HEK293 (cell line): ENCODE data around the gene LBHD1.

Source experiments
- CTCF ChIA-PET: fragments of 350-600 bp; formaldehyde crosslinking; extraction: SDS; loops from one replicate; lab custom pipeline; 2021; ENCODE audit warnings: antibody characterized with exemption; lab: Yijun Ruan, JAX
- POLR2A ChIA-PET: fragments of 300-600 bp; formaldehyde crosslinking; extraction: SDS; loops from one replicate; lab custom pipeline; 2020; ENCODE audit warnings: antibody characterized with exemption, inconsistent platforms; lab: Yijun Ruan, JAX
- H3K27ac ChIP-seq: fragments of 200-500 bp; sonication (Bioruptor generic); 2 replicates; pipeline ENCODE4 v1.5.1; 2014; ENCODE audit warnings: low read depth, low read length, control low read depth, inconsistent platforms; ENCODE audit errors: extremely low read depth
- H3K36me3 ChIP-seq, 2 experiments: fragments of 200-500 bp in 1 of 2; sonication (Bioruptor generic) in 1 of 2; 1 replicate in 1 of 2; 2 replicates in 1 of 2; pipeline ENCODE4 v1.5.1; 2014 to 2017; ENCODE audit warnings: inconsistent platforms in 2 of 2, low read length in 2 of 2; ENCODE audit not compliant: control insufficient read depth in 2 of 2, insufficient read depth in 1 of 2
- H3K4me1 ChIP-seq: fragments of 200-500 bp; sonication (Bioruptor generic); 2 replicates; pipeline ENCODE4 v1.5.1; 2014; ENCODE audit warnings: mild to moderate bottlenecking, low read length, inconsistent platforms; ENCODE audit not compliant: control insufficient read depth, insufficient read depth
- H3K4me3 ChIP-seq: 2 replicates; pipeline ENCODE4 v1.5.1; 2011; ENCODE audit warnings: low read depth, mild to moderate bottlenecking, control low read depth, low read length, moderate library complexity
- H3K9me3 ChIP-seq: fragments of 200-500 bp; sonication (Bioruptor generic); 2 replicates; pipeline ENCODE4 v1.5.1; 2014; ENCODE audit warnings: low read depth, low read length, inconsistent platforms; ENCODE audit not compliant: control insufficient read depth, insufficient read depth
- FEZF1 ChIP-seq: fragments of 450-650 bp; formaldehyde crosslinking; IDR thresholded peaks from 2 replicates; pipeline ENCODE4 v1.5.1; 2016; ENCODE audit warnings: missing biosample characterization, missing genetic modification characterization
- HOXA7 ChIP-seq: sonication (generic); formaldehyde crosslinking; IDR thresholded peaks from 2 replicates; pipeline ENCODE4 v1.8.1; 2022; ENCODE audit warnings: missing genetic modification reagents, borderline replicate concordance
- HOXC10 ChIP-seq: sonication (generic); formaldehyde crosslinking; IDR thresholded peaks from 2 replicates; pipeline ENCODE4 v1.8.1; 2023; ENCODE audit warnings: mild to moderate bottlenecking, missing genetic modification reagents
- KLF7 ChIP-seq: fragments of 450-650 bp; formaldehyde crosslinking; IDR thresholded peaks from 2 replicates; pipeline ENCODE4 v1.5.1; 2016; ENCODE audit warnings: missing biosample characterization, missing genetic modification characterization, borderline replicate concordance
- PATZ1 ChIP-seq: fragments of 450-650 bp; formaldehyde crosslinking; IDR thresholded peaks from 2 replicates; pipeline ENCODE4 v1.5.1; 2016; ENCODE audit warnings: missing biosample characterization, missing genetic modification characterization
- PRDM1 ChIP-seq: fragments of 450-650 bp; formaldehyde crosslinking; IDR thresholded peaks from 2 replicates; pipeline ENCODE4; 2016; ENCODE audit warnings: missing biosample characterization, missing genetic modification characterization
- WT1 ChIP-seq: fragments of 450-650 bp; formaldehyde crosslinking; IDR thresholded peaks from 2 replicates; pipeline ENCODE4 v1.5.1; 2016; ENCODE audit warnings: missing biosample characterization, missing genetic modification characterization
- ZBTB17 ChIP-seq: fragments of 450-650 bp; formaldehyde crosslinking; IDR thresholded peaks from 2 replicates; pipeline ENCODE4 v1.5.1; 2016; ENCODE audit warnings: missing biosample characterization, missing genetic modification characterization
- ZNF473 ChIP-seq: fragments of 450-650 bp; formaldehyde crosslinking; IDR thresholded peaks from 2 replicates; pipeline ENCODE4 v1.5.1; 2017; ENCODE audit warnings: missing biosample characterization, missing genetic modification characterization
- ZNF518A ChIP-seq: fragments of 450-650 bp; formaldehyde crosslinking; conservative IDR thresholded peaks from 2 replicates; pipeline ENCODE4 v1.5.1; 2016; ENCODE audit warnings: low read depth, missing biosample characterization, missing genetic modification characterization
- ZNF544 ChIP-seq: fragments of 450-650 bp; formaldehyde crosslinking; IDR thresholded peaks from 2 replicates; pipeline ENCODE4 v1.5.0; 2017; ENCODE audit warnings: missing biosample characterization, missing genetic modification characterization
- ZNF621 ChIP-seq: fragments of 450-650 bp; formaldehyde crosslinking; IDR thresholded peaks from 2 replicates; pipeline ENCODE4 v1.5.1; 2017; ENCODE audit warnings: missing biosample characterization, missing genetic modification characterization
- ZNF639 ChIP-seq: fragments of 450-650 bp; formaldehyde crosslinking; IDR thresholded peaks from 2 replicates; pipeline ENCODE4 v1.5.1; 2016; ENCODE audit warnings: missing biosample characterization, missing genetic modification characterization
- TF ChIP-seq, protein P1 (sequence below): fragments of 450-650 bp; formaldehyde crosslinking; IDR thresholded peaks from 2 replicates; pipeline ENCODE4 v1.5.1; 2016; ENCODE audit warnings: missing biosample characterization, missing genetic modification characterization
- TF ChIP-seq, protein P2 (sequence below): fragments of 450-650 bp; formaldehyde crosslinking; IDR thresholded peaks from 2 replicates; pipeline ENCODE4 v1.5.1; 2016; ENCODE audit warnings: missing biosample characterization, missing genetic modification characterization, low read depth
- TF ChIP-seq, protein P3 (sequence below): fragments of 450-650 bp; formaldehyde crosslinking; conservative IDR thresholded peaks from 2 replicates; pipeline ENCODE4 v1.5.1; 2016; ENCODE audit warnings: low read depth, missing biosample characterization, missing genetic modification characterization

The LBHD1 gene

DNA sequence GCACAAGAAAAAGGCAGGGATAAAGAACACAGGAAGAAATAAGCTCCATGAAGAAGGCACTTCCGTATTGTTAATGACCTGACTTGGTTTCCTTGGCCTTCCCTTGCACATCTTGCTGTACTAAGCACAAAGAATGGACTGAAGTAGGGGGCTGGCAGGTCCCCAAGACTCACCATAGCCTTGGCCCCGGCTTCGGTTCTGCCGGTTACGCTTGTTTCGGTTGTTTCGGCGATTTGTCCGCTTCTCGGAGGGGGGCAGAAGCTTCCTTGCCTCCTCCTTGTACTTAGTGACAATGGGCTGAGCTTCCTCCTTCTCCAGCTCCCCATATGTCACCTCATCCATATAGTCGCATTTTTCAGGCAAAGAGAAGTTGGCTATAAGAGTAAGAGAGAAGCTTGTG, 44.7 kb upstream of the LBHD1 start (continued):
- TF ChIP-seq, protein P1, sequence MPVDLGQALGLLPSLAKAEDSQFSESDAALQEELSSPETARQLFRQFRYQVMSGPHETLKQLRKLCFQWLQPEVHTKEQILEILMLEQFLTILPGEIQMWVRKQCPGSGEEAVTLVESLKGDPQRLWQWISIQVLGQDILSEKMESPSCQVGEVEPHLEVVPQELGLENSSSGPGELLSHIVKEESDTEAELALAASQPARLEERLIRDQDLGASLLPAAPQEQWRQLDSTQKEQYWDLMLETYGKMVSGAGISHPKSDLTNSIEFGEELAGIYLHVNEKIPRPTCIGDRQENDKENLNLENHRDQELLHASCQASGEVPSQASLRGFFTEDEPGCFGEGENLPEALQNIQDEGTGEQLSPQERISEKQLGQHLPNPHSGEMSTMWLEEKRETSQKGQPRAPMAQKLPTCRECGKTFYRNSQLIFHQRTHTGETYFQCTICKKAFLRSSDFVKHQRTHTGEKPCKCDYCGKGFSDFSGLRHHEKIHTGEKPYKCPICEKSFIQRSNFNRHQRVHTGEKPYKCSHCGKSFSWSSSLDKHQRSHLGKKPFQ (tag by site-specific recombination), result no peak
- TF ChIP-seq ZNF518A (tag by site-specific recombination), result no peak
- TF ChIP-seq ZBTB17 (tag by site-specific recombination), result no peak
- TF ChIP-seq ZNF544, result no peak
- TF ChIP-seq KLF7 (tag by site-specific recombination), result no peak
- TF ChIP-seq HOXA7 (CRISPR knock-in tag), result no peak

DNA sequence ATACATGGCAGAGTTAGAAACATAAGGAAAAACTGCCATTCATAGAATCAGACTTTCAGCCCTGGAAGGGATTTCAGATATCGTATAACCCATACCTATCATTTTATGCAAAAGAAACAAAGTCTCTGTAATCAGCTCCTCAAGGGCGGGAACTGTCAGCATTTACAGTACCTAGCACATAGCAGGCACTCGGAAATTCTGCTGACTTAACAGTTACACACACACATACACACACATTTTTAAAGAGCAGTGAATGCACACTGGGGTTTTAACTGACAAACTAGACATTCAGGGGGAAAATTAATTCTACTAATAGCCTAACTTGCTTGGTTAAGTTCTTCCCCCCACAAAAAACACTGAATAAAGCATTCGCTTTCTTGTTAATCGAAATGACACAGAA, 44.1 kb upstream of the LBHD1 start:
- ChIA-PET CTCF (interaction anchor here (0.6 to 1.0 kb wide), 2 partner anchors 12 to 36 kb away, joined by 3 to 4 read pairs; no protein-coding TSS in a partner anchor), POLR2A (interaction anchor here (1.3 to 3.5 kb wide), 3 partner anchors 10 to 38 kb away, joined by 6 to 13 read pairs (median 11); partner anchors contain the start of genes BSCL2, HNRNPUL2 and ZBTB3)
- Histone ChIP-seq H3K9me3 (no peaks in the 10 kb centered on the region), H3K27ac (no peak overlapping the region), H3K4me3 (no peak overlapping the region), H3K36me3 (peaks cover 38 to 96% of the 10 kb centered on the region in 2 experiments), H3K4me1 (no peaks in the 10 kb centered on the region)
- no peak for TF ChIP-seq HOXC10
- TF ChIP-seq FEZF1, result no peak
- TF ChIP-seq PATZ1 (tag by site-specific recombination), result no peak
- TF ChIP-seq PRDM1 (tag by site-specific recombination), result no peak
- no peak for TF ChIP-seq ZNF639 (tag by site-specific recombination)
- TF ChIP-seq ZNF621 (tag by site-specific recombination), result no peak
- TF ChIP-seq, protein P2, sequence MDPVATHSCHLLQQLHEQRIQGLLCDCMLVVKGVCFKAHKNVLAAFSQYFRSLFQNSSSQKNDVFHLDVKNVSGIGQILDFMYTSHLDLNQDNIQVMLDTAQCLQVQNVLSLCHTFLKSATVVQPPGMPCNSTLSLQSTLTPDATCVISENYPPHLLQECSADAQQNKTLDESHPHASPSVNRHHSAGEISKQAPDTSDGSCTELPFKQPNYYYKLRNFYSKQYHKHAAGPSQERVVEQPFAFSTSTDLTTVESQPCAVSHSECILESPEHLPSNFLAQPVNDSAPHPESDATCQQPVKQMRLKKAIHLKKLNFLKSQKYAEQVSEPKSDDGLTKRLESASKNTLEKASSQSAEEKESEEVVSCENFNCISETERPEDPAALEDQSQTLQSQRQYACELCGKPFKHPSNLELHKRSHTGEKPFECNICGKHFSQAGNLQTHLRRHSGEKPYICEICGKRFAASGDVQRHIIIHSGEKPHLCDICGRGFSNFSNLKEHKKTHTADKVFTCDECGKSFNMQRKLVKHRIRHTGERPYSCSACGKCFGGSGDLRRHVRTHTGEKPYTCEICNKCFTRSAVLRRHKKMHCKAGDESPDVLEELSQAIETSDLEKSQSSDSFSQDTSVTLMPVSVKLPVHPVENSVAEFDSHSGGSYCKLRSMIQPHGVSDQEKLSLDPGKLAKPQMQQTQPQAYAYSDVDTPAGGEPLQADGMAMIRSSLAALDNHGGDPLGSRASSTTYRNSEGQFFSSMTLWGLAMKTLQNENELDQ (tag by site-specific recombination), result no peak
- TF ChIP-seq, protein P3, sequence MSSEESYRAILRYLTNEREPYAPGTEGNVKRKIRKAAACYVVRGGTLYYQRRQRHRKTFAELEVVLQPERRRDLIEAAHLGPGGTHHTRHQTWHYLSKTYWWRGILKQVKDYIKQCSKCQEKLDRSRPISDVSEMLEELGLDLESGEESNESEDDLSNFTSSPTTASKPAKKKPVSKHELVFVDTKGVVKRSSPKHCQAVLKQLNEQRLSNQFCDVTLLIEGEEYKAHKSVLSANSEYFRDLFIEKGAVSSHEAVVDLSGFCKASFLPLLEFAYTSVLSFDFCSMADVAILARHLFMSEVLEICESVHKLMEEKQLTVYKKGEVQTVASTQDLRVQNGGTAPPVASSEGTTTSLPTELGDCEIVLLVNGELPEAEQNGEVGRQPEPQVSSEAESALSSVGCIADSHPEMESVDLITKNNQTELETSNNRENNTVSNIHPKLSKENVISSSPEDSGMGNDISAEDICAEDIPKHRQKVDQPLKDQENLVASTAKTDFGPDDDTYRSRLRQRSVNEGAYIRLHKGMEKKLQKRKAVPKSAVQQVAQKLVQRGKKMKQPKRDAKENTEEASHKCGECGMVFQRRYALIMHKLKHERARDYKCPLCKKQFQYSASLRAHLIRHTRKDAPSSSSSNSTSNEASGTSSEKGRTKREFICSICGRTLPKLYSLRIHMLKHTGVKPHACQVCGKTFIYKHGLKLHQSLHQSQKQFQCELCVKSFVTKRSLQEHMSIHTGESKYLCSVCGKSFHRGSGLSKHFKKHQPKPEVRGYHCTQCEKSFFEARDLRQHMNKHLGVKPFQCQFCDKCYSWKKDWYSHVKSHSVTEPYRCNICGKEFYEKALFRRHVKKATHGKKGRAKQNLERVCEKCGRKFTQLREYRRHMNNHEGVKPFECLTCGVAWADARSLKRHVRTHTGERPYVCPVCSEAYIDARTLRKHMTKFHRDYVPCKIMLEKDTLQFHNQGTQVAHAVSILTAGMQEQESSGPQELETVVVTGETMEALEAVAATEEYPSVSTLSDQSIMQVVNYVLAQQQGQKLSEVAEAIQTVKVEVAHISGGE (tag by site-specific recombination), result no peak
- no peak for TF ChIP-seq WT1 (tag by site-specific recombination)
- TF ChIP-seq ZNF473 (tag by site-specific recombination), result no peak
